ENCODE measurements around the gene S1PR5. TPM values are rescaled to one million over a fixed set of nuclear protein-coding genes. Genes with fewer than 3 reads are reported as not detected.

Gene S1PR5
- total and polyA plus RNA-seq, 9 of the 15 experiments (the other 6 are each of a cell fraction or from before 2014, with no cell fraction given), result 0.03 to 0.54 (median 0.35) TPM; not detected in 4

- TF ChIP-seq, protein P1, sequence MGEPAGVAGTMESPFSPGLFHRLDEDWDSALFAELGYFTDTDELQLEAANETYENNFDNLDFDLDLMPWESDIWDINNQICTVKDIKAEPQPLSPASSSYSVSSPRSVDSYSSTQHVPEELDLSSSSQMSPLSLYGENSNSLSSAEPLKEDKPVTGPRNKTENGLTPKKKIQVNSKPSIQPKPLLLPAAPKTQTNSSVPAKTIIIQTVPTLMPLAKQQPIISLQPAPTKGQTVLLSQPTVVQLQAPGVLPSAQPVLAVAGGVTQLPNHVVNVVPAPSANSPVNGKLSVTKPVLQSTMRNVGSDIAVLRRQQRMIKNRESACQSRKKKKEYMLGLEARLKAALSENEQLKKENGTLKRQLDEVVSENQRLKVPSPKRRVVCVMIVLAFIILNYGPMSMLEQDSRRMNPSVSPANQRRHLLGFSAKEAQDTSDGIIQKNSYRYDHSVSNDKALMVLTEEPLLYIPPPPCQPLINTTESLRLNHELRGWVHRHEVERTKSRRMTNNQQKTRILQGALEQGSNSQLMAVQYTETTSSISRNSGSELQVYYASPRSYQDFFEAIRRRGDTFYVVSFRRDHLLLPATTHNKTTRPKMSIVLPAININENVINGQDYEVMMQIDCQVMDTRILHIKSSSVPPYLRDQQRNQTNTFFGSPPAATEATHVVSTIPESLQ (CRISPR knock-in tag; IDR thresholded peaks at IDR 0.05), result 0 out of 2 replicates have a peak, but pooled peaks have one; percentile 5
- peak; percentile 76 for TF ChIP-seq NKRF (IDR thresholded peaks at IDR 0.05; ENCODE audit: borderline replicate concordance)
- no peak for TF ChIP-seq DMBX1 (CRISPR knock-in tag; IDR thresholded peaks at IDR 0.05; ENCODE audit: borderline replicate concordance)
- TF ChIP-seq, protein P2, sequence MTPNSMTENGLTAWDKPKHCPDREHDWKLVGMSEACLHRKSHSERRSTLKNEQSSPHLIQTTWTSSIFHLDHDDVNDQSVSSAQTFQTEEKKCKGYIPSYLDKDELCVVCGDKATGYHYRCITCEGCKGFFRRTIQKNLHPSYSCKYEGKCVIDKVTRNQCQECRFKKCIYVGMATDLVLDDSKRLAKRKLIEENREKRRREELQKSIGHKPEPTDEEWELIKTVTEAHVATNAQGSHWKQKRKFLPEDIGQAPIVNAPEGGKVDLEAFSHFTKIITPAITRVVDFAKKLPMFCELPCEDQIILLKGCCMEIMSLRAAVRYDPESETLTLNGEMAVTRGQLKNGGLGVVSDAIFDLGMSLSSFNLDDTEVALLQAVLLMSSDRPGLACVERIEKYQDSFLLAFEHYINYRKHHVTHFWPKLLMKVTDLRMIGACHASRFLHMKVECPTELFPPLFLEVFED (CRISPR knock-in tag; conservative IDR thresholded peaks at IDR 0.05), result 0 out of 2 replicates have a peak, but pooled peaks have one; percentile 48
- peak in 1 of 2 experiments; percentile 79; a peak in 2 of 4 replicates for TF ChIP-seq HDAC1 (IDR thresholded peaks at IDR 0.05)
- 0 out of 2 replicates have a peak, but pooled peaks have one; percentile 72 for TF ChIP-seq NFRKB (IDR thresholded peaks at IDR 0.05; ENCODE audit: low read depth)
- 0 out of 2 replicates have a peak, but pooled peaks have one; percentile 39 for TF ChIP-seq ARID1B (IDR thresholded peaks at IDR 0.05)
- TF ChIP-seq, protein P3, sequence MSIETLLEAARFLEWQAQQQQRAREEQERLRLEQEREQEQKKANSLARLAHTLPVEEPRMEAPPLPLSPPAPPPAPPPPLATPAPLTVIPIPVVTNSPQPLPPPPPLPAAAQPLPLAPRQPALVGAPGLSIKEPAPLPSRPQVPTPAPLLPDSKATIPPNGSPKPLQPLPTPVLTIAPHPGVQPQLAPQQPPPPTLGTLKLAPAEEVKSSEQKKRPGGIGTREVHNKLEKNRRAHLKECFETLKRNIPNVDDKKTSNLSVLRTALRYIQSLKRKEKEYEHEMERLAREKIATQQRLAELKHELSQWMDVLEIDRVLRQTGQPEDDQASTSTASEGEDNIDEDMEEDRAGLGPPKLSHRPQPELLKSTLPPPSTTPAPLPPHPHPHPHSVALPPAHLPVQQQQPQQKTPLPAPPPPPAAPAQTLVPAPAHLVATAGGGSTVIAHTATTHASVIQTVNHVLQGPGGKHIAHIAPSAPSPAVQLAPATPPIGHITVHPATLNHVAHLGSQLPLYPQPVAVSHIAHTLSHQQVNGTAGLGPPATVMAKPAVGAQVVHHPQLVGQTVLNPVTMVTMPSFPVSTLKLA (conservative IDR thresholded peaks at IDR 0.05), result peak; percentile 76 to 81
- TF ChIP-seq LARP7 (IDR thresholded peaks at IDR 0.05), result 0 out of 2 replicates have a peak, but pooled peaks have one; percentile 33
- TF ChIP-seq ZFX (CRISPR knock-in tag; IDR thresholded peaks at IDR 0.05), result peak; percentile 34; the same call in 1 of the 2 replicates
- TF ChIP-seq EP400 (IDR thresholded peaks at IDR 0.05), result no peak
- TF ChIP-seq AFF1 (IDR thresholded peaks at IDR 0.05; ENCODE audit: low read depth in 1 of 2, partially characterized antibody in 2 of 2), result peak in 1 of 2 experiments; percentile 30
- TF ChIP-seq, protein P4, sequence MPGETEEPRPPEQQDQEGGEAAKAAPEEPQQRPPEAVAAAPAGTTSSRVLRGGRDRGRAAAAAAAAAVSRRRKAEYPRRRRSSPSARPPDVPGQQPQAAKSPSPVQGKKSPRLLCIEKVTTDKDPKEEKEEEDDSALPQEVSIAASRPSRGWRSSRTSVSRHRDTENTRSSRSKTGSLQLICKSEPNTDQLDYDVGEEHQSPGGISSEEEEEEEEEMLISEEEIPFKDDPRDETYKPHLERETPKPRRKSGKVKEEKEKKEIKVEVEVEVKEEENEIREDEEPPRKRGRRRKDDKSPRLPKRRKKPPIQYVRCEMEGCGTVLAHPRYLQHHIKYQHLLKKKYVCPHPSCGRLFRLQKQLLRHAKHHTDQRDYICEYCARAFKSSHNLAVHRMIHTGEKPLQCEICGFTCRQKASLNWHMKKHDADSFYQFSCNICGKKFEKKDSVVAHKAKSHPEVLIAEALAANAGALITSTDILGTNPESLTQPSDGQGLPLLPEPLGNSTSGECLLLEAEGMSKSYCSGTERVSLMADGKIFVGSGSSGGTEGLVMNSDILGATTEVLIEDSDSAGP (CRISPR knock-in tag; IDR thresholded peaks at IDR 0.05), result no peak
These were observed 47.9 kb upstream of the S1PR5 start (continued) for GRCh38 chr19:10565028-10565566.

All from K562 (cell line).